Mononuclear cell (primary cell): ENCODE measurements around the gene ALDH18A1. TPM values are rescaled to one million over a fixed set of nuclear protein-coding genes. Genes with fewer than 3 reads are reported as not detected.
"Not testable (repeated sequence)": the region's sequence is repeated elsewhere in the genome, so short reads cannot be mapped to it uniquely, and the experiment has no call there.

Source experiments
- H3K27me3 ChIP-seq: 2 replicates; pipeline ENCODE4 v1.6.0; 2011; ENCODE audit warnings: low read length, control low read depth; ENCODE audit not compliant: insufficient read depth
- H3K4me1 ChIP-seq: 2 replicates; pipeline ENCODE4 v1.5.1; 2011; ENCODE audit warnings: mild to moderate bottlenecking, low read length, control low read depth; ENCODE audit not compliant: insufficient read depth
- H3K4me3 ChIP-seq: 2 replicates; pipeline ENCODE4 v1.5.1; 2011; ENCODE audit warnings: mild to moderate bottlenecking, low read length, moderate library complexity
- H3K9me3 ChIP-seq: 2 replicates; pipeline ENCODE4 v1.5.1; 2011; ENCODE audit warnings: low read depth, mild to moderate bottlenecking, control low read depth, low read length
- total RNA-seq: library from RNA; depleted of rRNA; stranded (reverse); fragments of >200 nt; gene quantifications from one replicate; pipeline ENCODE4 v1.2.3, GENCODE V29; 2012

Gene ALDH18A1
- total RNA-seq, 1 donor = 5.9 TPM

GRCh38 chr10:95620415-95620814 is 36.1 kb downstream of the ALDH18A1 start:
- not testable (repeated sequence) for H3K4me1 ChIP-seq

GRCh38 chr10:95618101-95618500 is 38.4 kb downstream of the ALDH18A1 start:
- Histone ChIP-seq H3K9me3 (no peaks in the 10 kb centered on the region), H3K4me3 (no peak overlapping the region), H3K27me3 (no peaks in the 10 kb centered on the region), H3K4me1 (no peaks in the 10 kb centered on the region)

More at GRCh38 chr10:95620415-95620814, 36.1 kb downstream of the ALDH18A1 start:
- H3K27me3 ChIP-seq, H3K9me3 ChIP-seq, H3K4me3 ChIP-seq: not testable (repeated sequence)

- no peaks in the 10 kb centered on the region for H3K27me3 ChIP-seq
- no peaks in the 10 kb centered on the region for H3K4me1 ChIP-seq
- H3K4me3 ChIP-seq = no peak overlapping the region
- no peaks in the 10 kb centered on the region for H3K9me3 ChIP-seq
These were observed 40.1 kb downstream of the ALDH18A1 start for GRCh38 chr10:95616446-95616845.

GRCh38 chr10:95613330-95613729 is 43.2 kb downstream of the ALDH18A1 start:
- Histone ChIP-seq H3K27me3 (no peaks in the 10 kb centered on the region), H3K4me1 (no peaks in the 10 kb centered on the region), H3K4me3 (no peak overlapping the region), H3K9me3 (no peaks in the 10 kb centered on the region)

GRCh38 chr10:95610727-95611126 is 45.8 kb downstream of the ALDH18A1 start:
- no peaks in the 10 kb centered on the region for H3K9me3 ChIP-seq
- no peaks in the 10 kb centered on the region for H3K27me3 ChIP-seq
- no peaks in the 10 kb centered on the region for H3K4me1 ChIP-seq
- no peak overlapping the region for H3K4me3 ChIP-seq

- no peaks in the 10 kb centered on the region for H3K27me3 ChIP-seq
- no peaks in the 10 kb centered on the region for H3K4me1 ChIP-seq
- H3K4me3 ChIP-seq = no peak overlapping the region
- H3K9me3 ChIP-seq = no peaks in the 10 kb centered on the region
These were observed 49.6 kb downstream of the ALDH18A1 start for GRCh38 chr10:95606922-95607321.

- Histone ChIP-seq H3K4me3 (no peak overlapping the region), H3K4me1 (no peaks in the 10 kb centered on the region), H3K9me3 (no peaks in the 10 kb centered on the region), H3K27me3 (no peaks in the 10 kb centered on the region)
These were observed 51.3 kb downstream of the ALDH18A1 start for GRCh38 chr10:95605163-95605562.

- H3K4me3 ChIP-seq = no peak overlapping the region
- H3K27me3 ChIP-seq = no peaks in the 10 kb centered on the region
- H3K9me3 ChIP-seq = no peaks in the 10 kb centered on the region
- no peaks in the 10 kb centered on the region for H3K4me1 ChIP-seq
These were observed 51.9 kb downstream of the ALDH18A1 start for GRCh38 chr10:95604630-95605029.

- no peaks in the 10 kb centered on the region for H3K27me3 ChIP-seq
- no peaks in the 10 kb centered on the region for H3K9me3 ChIP-seq
- no peak overlapping the region for H3K4me3 ChIP-seq
- no peaks in the 10 kb centered on the region for H3K4me1 ChIP-seq
These were observed 54.1 kb downstream of the ALDH18A1 start for GRCh38 chr10:95602382-95602781.

- H3K27me3 ChIP-seq = no peaks in the 10 kb centered on the region
- no peaks in the 10 kb centered on the region for H3K9me3 ChIP-seq
- H3K4me3 ChIP-seq = no peak overlapping the region
- H3K4me1 ChIP-seq = no peaks in the 10 kb centered on the region
These were observed 55.3 kb downstream of the ALDH18A1 start for GRCh38 chr10:95601116-95601719.

- no peaks in the 10 kb centered on the region for H3K27me3 ChIP-seq
These were observed 56.4 kb downstream of the ALDH18A1 start for GRCh38 chr10:95600158-95600557.

GRCh38 chr10:95597788-95598187 is 58.7 kb downstream of the ALDH18A1 start:
- Histone ChIP-seq H3K27me3 (no peaks in the 10 kb centered on the region), H3K4me3 (no peak overlapping the region), H3K4me1 (no peaks in the 10 kb centered on the region), H3K9me3 (no peaks in the 10 kb centered on the region)

More at GRCh38 chr10:95600158-95600557, 56.4 kb downstream of the ALDH18A1 start:
- H3K4me3 ChIP-seq = no peak overlapping the region
- H3K4me1 ChIP-seq = no peaks in the 10 kb centered on the region
- H3K9me3 ChIP-seq = no peaks in the 10 kb centered on the region

GRCh38 chr10:95588025-95588424 is 68.5 kb downstream of the ALDH18A1 start:
- H3K9me3 ChIP-seq = no peaks in the 10 kb centered on the region
- no peak overlapping the region for H3K4me3 ChIP-seq
- H3K4me1 ChIP-seq = no peaks in the 10 kb centered on the region
- H3K27me3 ChIP-seq = peaks cover 6% of the 10 kb centered on the region

GRCh38 chr10:95579835-95580535 is 76.5 kb downstream of the ALDH18A1 start:
- Histone ChIP-seq H3K4me3 (no peak overlapping the region), H3K9me3 (no peaks in the 10 kb centered on the region), H3K27me3 (peaks cover 7% of the 10 kb centered on the region), H3K4me1 (no peaks in the 10 kb centered on the region)

- no peak overlapping the region for H3K4me3 ChIP-seq
- H3K9me3 ChIP-seq = no peaks in the 10 kb centered on the region
- H3K27me3 ChIP-seq = peaks cover 7% of the 10 kb centered on the region
- no peaks in the 10 kb centered on the region for H3K4me1 ChIP-seq
These were observed 77.2 kb downstream of the ALDH18A1 start for GRCh38 chr10:95579292-95579691.

GRCh38 chr10:95578619-95579018 is 77.9 kb downstream of the ALDH18A1 start:
- Histone ChIP-seq H3K4me1 (no peaks in the 10 kb centered on the region), H3K4me3 (no peak overlapping the region), H3K9me3 (no peaks in the 10 kb centered on the region), H3K27me3 (peaks cover 6% of the 10 kb centered on the region)
